HL-60 (cell line): ENCODE measurements around the gene REEP2.

Source experiments
- GABPA ChIP-seq: IDR thresholded peaks from 2 replicates; pipeline ENCODE4 v1.6.1; 2012; ENCODE audit warnings: low read depth
- POLR2AphosphoS5 ChIP-seq: IDR thresholded peaks from 2 replicates; pipeline ENCODE4 v1.6.1; 2012; ENCODE audit warnings: low read depth
- REST ChIP-seq: IDR thresholded peaks from 2 replicates; pipeline ENCODE4 v1.6.1; 2012; ENCODE audit warnings: low read depth; ENCODE audit not compliant: insufficient replicate concordance
- SPI1 ChIP-seq: IDR thresholded peaks from 2 replicates; pipeline ENCODE4 v1.6.1; 2012; ENCODE audit warnings: low read depth, mild to moderate bottlenecking, borderline replicate concordance
- TF ChIP-seq, protein P1 (sequence below): IDR thresholded peaks from one replicate; pipeline ENCODE4 v1.5.1; 2011; ENCODE audit warnings: low read length, control low read depth, inconsistent platforms; ENCODE audit not compliant: insufficient read depth

GRCh38 chr5:138464008-138464387, 25.1 kb downstream of the REEP2 start:
- TF ChIP-seq, protein P1, sequence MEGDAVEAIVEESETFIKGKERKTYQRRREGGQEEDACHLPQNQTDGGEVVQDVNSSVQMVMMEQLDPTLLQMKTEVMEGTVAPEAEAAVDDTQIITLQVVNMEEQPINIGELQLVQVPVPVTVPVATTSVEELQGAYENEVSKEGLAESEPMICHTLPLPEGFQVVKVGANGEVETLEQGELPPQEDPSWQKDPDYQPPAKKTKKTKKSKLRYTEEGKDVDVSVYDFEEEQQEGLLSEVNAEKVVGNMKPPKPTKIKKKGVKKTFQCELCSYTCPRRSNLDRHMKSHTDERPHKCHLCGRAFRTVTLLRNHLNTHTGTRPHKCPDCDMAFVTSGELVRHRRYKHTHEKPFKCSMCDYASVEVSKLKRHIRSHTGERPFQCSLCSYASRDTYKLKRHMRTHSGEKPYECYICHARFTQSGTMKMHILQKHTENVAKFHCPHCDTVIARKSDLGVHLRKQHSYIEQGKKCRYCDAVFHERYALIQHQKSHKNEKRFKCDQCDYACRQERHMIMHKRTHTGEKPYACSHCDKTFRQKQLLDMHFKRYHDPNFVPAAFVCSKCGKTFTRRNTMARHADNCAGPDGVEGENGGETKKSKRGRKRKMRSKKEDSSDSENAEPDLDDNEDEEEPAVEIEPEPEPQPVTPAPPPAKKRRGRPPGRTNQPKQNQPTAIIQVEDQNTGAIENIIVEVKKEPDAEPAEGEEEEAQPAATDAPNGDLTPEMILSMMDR: peak; percentile 26
- TF ChIP-seq POLR2AphosphoS5 (no peak; the same call in 1 of the 2 replicates), SPI1 (no peak), GABPA (peak; percentile 33; the same call in 1 of the 2 replicates), REST (no peak)
